ENCODE data around the gene RNF146. TPM values are rescaled to one million over a fixed set of nuclear protein-coding genes. Genes with fewer than 3 reads are reported as not detected.

RNF146 gene
- total and polyA plus RNA-seq, 2 of the 13 experiments (the other 11 are each of a cell fraction or from before 2014, with no cell fraction given) = 18.8 to 27.6 TPM

- TF ChIP-seq KIAA2018 (CRISPR knock-in tag; IDR thresholded peaks at IDR 0.05; ENCODE audit: borderline replicate concordance) (no peak), MED8 (CRISPR knock-in tag; IDR thresholded peaks at IDR 0.05; ENCODE audit: insufficient replicate concordance) (no peak), NR1H2 (CRISPR knock-in tag; IDR thresholded peaks at IDR 0.05; ENCODE audit: borderline replicate concordance, low read depth) (no peak), ZNF224 (CRISPR knock-in tag; IDR thresholded peaks at IDR 0.05) (no peak), SP4 (CRISPR knock-in tag; IDR thresholded peaks at IDR 0.05) (no peak), ZXDC (CRISPR knock-in tag; IDR thresholded peaks at IDR 0.05) (no peak), SRSF4 (IDR thresholded peaks at IDR 0.05; ENCODE audit: low read depth, low read length, poor library complexity, severe bottlenecking) (no peak), NFIC (IDR thresholded peaks at IDR 0.05; ENCODE audit: low read length) (no peak), CHD4 (IDR thresholded peaks at IDR 0.05; ENCODE audit: borderline replicate concordance, low read length) (no peak), ZNF609 (CRISPR knock-in tag; IDR thresholded peaks at IDR 0.05; ENCODE audit: borderline replicate concordance) (no peak)
Measured at GRCh38 chr6:127303917-127304316, 37.3 kb downstream of the RNF146 start (continued).
